ENCODE results near the gene RNF220. TPM values are rescaled to one million over a fixed set of nuclear protein-coding genes. Genes with fewer than 3 reads are reported as not detected.
A peak's percentile ranks its signal among the peaks of the same experiment; 100 is the strongest.

The RNF220 gene
- total and polyA plus RNA-seq, 9 donors, result 54.5 to 63.4 (median 56.7) TPM

- no peaks in the 10 kb centered on the region for H3K9me3 ChIP-seq (replicated peaks; ENCODE audit: control insufficient read depth, low read depth, low read length)
- H3K36me3 ChIP-seq (ENCODE audit: control insufficient read depth, insufficient read depth, low read length), result no peaks in the 10 kb centered on the region
- WGBS (ENCODE audit: insufficient coverage), result 2% methylated on average over 37 of the region's 50 CpGs
- no peak overlapping the region for H3K27ac ChIP-seq (ENCODE audit: low read length)
- peak overlapping the region; percentile 18 for H3K4me3 ChIP-seq (ENCODE audit: low read length)
- peaks cover 80% of the 10 kb centered on the region for H3K27me3 ChIP-seq (ENCODE audit: control insufficient read depth, insufficient read depth, low read length)
- no peak for DNase-seq
- peaks cover 31% of the 10 kb centered on the region for H3K4me1 ChIP-seq (ENCODE audit: control insufficient read depth, insufficient read depth, low read length)
These were observed 1.8 kb downstream of the RNF220 start for GRCh38 chr1:44406737-44407429.

- no peak for DNase-seq
- peaks cover 84% of the 10 kb centered on the region for H3K27me3 ChIP-seq (ENCODE audit: control insufficient read depth, insufficient read depth, low read length)
- 2% methylated on average over 78 of the region's 85 CpGs for WGBS (ENCODE audit: insufficient coverage)
- H3K36me3 ChIP-seq (ENCODE audit: control insufficient read depth, insufficient read depth, low read length), result no peaks in the 10 kb centered on the region
- H3K4me1 ChIP-seq (ENCODE audit: control insufficient read depth, insufficient read depth, low read length), result peaks cover 31% of the 10 kb centered on the region
- peak overlapping the region; percentile 15 for H3K4me3 ChIP-seq (ENCODE audit: low read length)
- no peaks in the 10 kb centered on the region for H3K9me3 ChIP-seq (replicated peaks; ENCODE audit: control insufficient read depth, low read depth, low read length)
- no peak overlapping the region for H3K27ac ChIP-seq (ENCODE audit: low read length)
These were observed 2.6 kb downstream of the RNF220 start for GRCh38 chr1:44407430-44408211.

GRCh38 chr1:44408212-44408582 lies 3.1 kb downstream of the RNF220 start:
- Histone ChIP-seq H3K27me3 (ENCODE audit: control insufficient read depth, insufficient read depth, low read length) (peaks cover 89% of the 10 kb centered on the region), H3K9me3 (replicated peaks; ENCODE audit: control insufficient read depth, low read depth, low read length) (no peaks in the 10 kb centered on the region), H3K36me3 (ENCODE audit: control insufficient read depth, insufficient read depth, low read length) (no peaks in the 10 kb centered on the region), H3K4me1 (ENCODE audit: control insufficient read depth, insufficient read depth, low read length) (peaks cover 31% of the 10 kb centered on the region), H3K4me3 (ENCODE audit: low read length) (no peak overlapping the region), H3K27ac (ENCODE audit: low read length) (no peak overlapping the region)
- DNase-seq, result no peak
- 9% methylated on average over 16 of the region's 19 CpGs for WGBS (ENCODE audit: insufficient coverage)

GRCh38 chr1:44408632-44409602 lies 3.9 kb downstream of the RNF220 start:
- peaks cover 31% of the 10 kb centered on the region for H3K4me1 ChIP-seq (ENCODE audit: control insufficient read depth, insufficient read depth, low read length)
- peaks cover 92% of the 10 kb centered on the region for H3K27me3 ChIP-seq (ENCODE audit: control insufficient read depth, insufficient read depth, low read length)
- H3K27ac ChIP-seq (ENCODE audit: low read length), result no peak overlapping the region
- H3K4me3 ChIP-seq (ENCODE audit: low read length), result no peak overlapping the region
- H3K36me3 ChIP-seq (ENCODE audit: control insufficient read depth, insufficient read depth, low read length), result no peaks in the 10 kb centered on the region
- DNase-seq, result no peak
- 3% methylated on average over 26 of the region's 37 CpGs for WGBS (ENCODE audit: insufficient coverage)
- H3K9me3 ChIP-seq (replicated peaks; ENCODE audit: control insufficient read depth, low read depth, low read length), result no peaks in the 10 kb centered on the region

GRCh38 chr1:44409757-44410156 lies 4.7 kb downstream of the RNF220 start:
- no peak for DNase-seq
- peaks cover 92% of the 10 kb centered on the region for H3K27me3 ChIP-seq (ENCODE audit: control insufficient read depth, insufficient read depth, low read length)
- H3K4me3 ChIP-seq (ENCODE audit: low read length), result no peak overlapping the region
- no peaks in the 10 kb centered on the region for H3K9me3 ChIP-seq (replicated peaks; ENCODE audit: control insufficient read depth, low read depth, low read length)
- H3K4me1 ChIP-seq (ENCODE audit: control insufficient read depth, insufficient read depth, low read length), result peaks cover 31% of the 10 kb centered on the region
- H3K36me3 ChIP-seq (ENCODE audit: control insufficient read depth, insufficient read depth, low read length), result no peaks in the 10 kb centered on the region
- H3K27ac ChIP-seq (ENCODE audit: low read length), result no peak overlapping the region
- no CpG with 5 or more reads among the region's 4 CpGs for WGBS (ENCODE audit: insufficient coverage)

GRCh38 chr1:44411861-44412260 lies 6.8 kb downstream of the RNF220 start:
- Histone ChIP-seq H3K27ac (ENCODE audit: low read length) (no peak overlapping the region), H3K9me3 (replicated peaks; ENCODE audit: control insufficient read depth, low read depth, low read length) (no peaks in the 10 kb centered on the region), H3K4me1 (ENCODE audit: control insufficient read depth, insufficient read depth, low read length) (peaks cover 14% of the 10 kb centered on the region), H3K36me3 (ENCODE audit: control insufficient read depth, insufficient read depth, low read length) (no peaks in the 10 kb centered on the region), H3K4me3 (ENCODE audit: low read length) (no peak overlapping the region), H3K27me3 (ENCODE audit: control insufficient read depth, insufficient read depth, low read length) (peaks cover 91% of the 10 kb centered on the region)
- WGBS (ENCODE audit: insufficient coverage), result 84% methylated on average over 8 of the region's 10 CpGs
- no peak for DNase-seq

- Histone ChIP-seq H3K27ac (ENCODE audit: low read length) (no peak overlapping the region), H3K9me3 (replicated peaks; ENCODE audit: control insufficient read depth, low read depth, low read length) (no peaks in the 10 kb centered on the region), H3K36me3 (ENCODE audit: control insufficient read depth, insufficient read depth, low read length) (no peaks in the 10 kb centered on the region), H3K27me3 (ENCODE audit: control insufficient read depth, insufficient read depth, low read length) (peaks cover 91% of the 10 kb centered on the region), H3K4me3 (ENCODE audit: low read length) (no peak overlapping the region), H3K4me1 (ENCODE audit: control insufficient read depth, insufficient read depth, low read length) (peaks cover 17% of the 10 kb centered on the region)
- WGBS (ENCODE audit: insufficient coverage), result 50% methylated on average over 2 of the region's 7 CpGs
- no peak for DNase-seq
These were observed 7.5 kb downstream of the RNF220 start for GRCh38 chr1:44412601-44413000.

GRCh38 chr1:44413740-44414139 lies 8.7 kb downstream of the RNF220 start:
- peaks cover 15% of the 10 kb centered on the region for H3K4me1 ChIP-seq (ENCODE audit: control insufficient read depth, insufficient read depth, low read length)
- no peak overlapping the region for H3K4me3 ChIP-seq (ENCODE audit: low read length)
- no peak for DNase-seq
- no peaks in the 10 kb centered on the region for H3K9me3 ChIP-seq (replicated peaks; ENCODE audit: control insufficient read depth, low read depth, low read length)
- no peaks in the 10 kb centered on the region for H3K36me3 ChIP-seq (ENCODE audit: control insufficient read depth, insufficient read depth, low read length)
- no peak overlapping the region for H3K27ac ChIP-seq (ENCODE audit: low read length)
- H3K27me3 ChIP-seq (ENCODE audit: control insufficient read depth, insufficient read depth, low read length), result peaks cover 90% of the 10 kb centered on the region
- WGBS (ENCODE audit: insufficient coverage), result 14% methylated on average over 4 of the region's 9 CpGs

- no CpG with 5 or more reads among the region's 9 CpGs for WGBS (ENCODE audit: insufficient coverage)
- Histone ChIP-seq H3K27ac (ENCODE audit: low read length) (no peak overlapping the region), H3K9me3 (replicated peaks; ENCODE audit: control insufficient read depth, low read depth, low read length) (no peaks in the 10 kb centered on the region), H3K4me3 (ENCODE audit: low read length) (no peak overlapping the region), H3K27me3 (ENCODE audit: control insufficient read depth, insufficient read depth, low read length) (peaks cover 79% of the 10 kb centered on the region), H3K4me1 (ENCODE audit: control insufficient read depth, insufficient read depth, low read length) (peaks cover 13% of the 10 kb centered on the region), H3K36me3 (ENCODE audit: control insufficient read depth, insufficient read depth, low read length) (no peaks in the 10 kb centered on the region)
- DNase-seq, result no peak
These were observed 10.0 kb downstream of the RNF220 start for GRCh38 chr1:44415013-44415412.

- no peak overlapping the region for H3K27ac ChIP-seq (ENCODE audit: low read length)
- H3K9me3 ChIP-seq (replicated peaks; ENCODE audit: control insufficient read depth, low read depth, low read length), result no peaks in the 10 kb centered on the region
- WGBS (ENCODE audit: insufficient coverage), result 94% methylated on average over 6 of the region's 7 CpGs
- no peak for DNase-seq
- no peaks in the 10 kb centered on the region for H3K36me3 ChIP-seq (ENCODE audit: control insufficient read depth, insufficient read depth, low read length)
- peaks cover 80% of the 10 kb centered on the region for H3K27me3 ChIP-seq (ENCODE audit: control insufficient read depth, insufficient read depth, low read length)
- peaks cover 13% of the 10 kb centered on the region for H3K4me1 ChIP-seq (ENCODE audit: control insufficient read depth, insufficient read depth, low read length)
- H3K4me3 ChIP-seq (ENCODE audit: low read length), result no peak overlapping the region
These were observed 11.4 kb downstream of the RNF220 start for GRCh38 chr1:44416408-44416807.
